GM12873 (cell line): ENCODE data around the gene CHRNA7.

ENCODE experiments used
- TF ChIP-seq, protein P1 (sequence below): IDR thresholded peaks from 2 replicates; pipeline ENCODE4 v1.5.1; 2012; ENCODE audit warnings: low read depth, mild to moderate bottlenecking, moderate library complexity, low read length, control low read depth; ENCODE audit not compliant: insufficient read depth; ENCODE audit errors: missing control alignments

The CHRNA7 gene

GRCh38 chr15:32089851-32090359 lies 59.6 kb downstream of the CHRNA7 start:
- TF ChIP-seq, protein P1, sequence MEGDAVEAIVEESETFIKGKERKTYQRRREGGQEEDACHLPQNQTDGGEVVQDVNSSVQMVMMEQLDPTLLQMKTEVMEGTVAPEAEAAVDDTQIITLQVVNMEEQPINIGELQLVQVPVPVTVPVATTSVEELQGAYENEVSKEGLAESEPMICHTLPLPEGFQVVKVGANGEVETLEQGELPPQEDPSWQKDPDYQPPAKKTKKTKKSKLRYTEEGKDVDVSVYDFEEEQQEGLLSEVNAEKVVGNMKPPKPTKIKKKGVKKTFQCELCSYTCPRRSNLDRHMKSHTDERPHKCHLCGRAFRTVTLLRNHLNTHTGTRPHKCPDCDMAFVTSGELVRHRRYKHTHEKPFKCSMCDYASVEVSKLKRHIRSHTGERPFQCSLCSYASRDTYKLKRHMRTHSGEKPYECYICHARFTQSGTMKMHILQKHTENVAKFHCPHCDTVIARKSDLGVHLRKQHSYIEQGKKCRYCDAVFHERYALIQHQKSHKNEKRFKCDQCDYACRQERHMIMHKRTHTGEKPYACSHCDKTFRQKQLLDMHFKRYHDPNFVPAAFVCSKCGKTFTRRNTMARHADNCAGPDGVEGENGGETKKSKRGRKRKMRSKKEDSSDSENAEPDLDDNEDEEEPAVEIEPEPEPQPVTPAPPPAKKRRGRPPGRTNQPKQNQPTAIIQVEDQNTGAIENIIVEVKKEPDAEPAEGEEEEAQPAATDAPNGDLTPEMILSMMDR, result no peak

DNA sequence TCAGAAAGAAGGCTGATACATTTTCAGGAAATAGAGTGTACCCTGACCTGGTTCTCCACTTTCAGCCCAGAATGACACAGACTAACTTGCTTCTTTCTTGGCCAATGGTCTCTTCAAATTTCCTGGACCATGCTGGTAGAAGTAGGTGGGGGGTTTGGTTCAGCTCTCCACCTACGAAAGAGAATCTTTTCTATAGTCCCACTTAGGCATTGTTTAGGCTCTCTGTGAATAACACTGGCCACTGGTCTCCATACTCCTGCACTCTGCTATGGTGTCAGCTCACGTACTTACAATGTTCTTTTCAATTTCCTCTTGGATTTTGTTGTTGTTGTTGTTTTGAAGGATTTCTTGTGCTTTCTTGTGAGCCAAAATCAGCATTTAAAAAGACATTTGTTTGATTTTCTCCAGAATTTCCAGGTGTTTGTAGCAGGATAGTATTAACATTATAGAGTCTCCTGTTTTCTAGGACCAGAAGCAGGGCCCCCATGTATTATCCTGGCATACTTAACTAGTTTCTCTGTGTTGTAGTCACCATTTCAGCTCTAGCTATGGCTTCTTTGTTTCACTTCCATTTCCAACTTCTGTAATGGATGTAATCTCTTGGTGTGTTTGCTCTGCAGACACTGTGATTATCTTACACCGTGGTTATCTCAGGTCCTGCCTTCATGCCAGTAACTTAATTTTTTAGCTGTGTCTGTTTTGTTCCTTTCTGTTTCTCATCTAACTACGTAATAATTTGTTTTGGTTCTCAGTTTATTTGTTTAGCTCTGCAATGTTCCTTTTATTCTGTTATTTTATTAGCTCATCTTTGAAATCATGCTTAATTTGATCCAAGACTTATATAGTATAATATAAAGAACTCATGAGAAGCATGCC lies 61.4 kb downstream of the CHRNA7 start:
- TF ChIP-seq, protein P1, result no peak

DNA sequence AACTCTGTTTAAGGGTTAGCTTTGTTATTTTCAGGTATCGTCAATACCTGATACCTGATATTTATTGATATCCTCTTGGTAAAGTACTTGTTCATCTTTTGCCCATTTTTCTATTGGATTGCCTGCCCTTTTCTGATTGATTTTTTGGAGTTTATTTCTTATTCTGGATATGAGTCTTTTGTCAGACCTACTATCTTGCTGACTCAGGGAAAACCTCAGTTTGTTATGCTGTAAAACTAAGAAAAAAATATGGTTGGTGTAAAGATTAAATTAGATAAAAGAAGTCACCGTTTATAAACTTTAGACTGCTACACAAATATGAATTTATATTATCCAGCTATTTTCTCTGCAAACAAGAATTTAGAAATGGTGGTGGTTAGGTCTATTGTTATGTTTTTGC lies 65.9 kb downstream of the CHRNA7 start:
- TF ChIP-seq, protein P1, result no peak

- TF ChIP-seq, protein P1, result no peak
Measured at GRCh38 chr15:32096916-32097617, 66.8 kb downstream of the CHRNA7 start.

DNA sequence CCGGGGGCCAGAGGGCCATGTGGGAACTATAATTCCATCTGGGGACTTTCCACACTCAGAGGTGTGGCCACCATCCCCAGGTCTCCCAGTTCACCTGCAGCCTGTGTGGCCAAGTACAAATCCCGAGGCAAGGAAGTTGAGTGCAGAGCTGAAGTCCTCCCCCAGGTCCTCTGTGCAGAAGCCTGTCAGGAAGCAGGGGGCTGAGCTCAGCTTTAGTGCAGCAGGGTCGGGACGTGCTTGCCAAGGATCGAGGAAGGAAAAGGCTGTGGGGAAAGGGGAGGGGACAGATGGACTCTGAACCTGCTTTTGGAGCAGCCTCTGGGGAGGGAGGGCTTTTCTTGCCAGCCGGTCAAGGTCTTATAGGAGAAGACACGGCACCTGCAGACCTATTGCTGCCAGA lies 67.7 kb downstream of the CHRNA7 start:
- TF ChIP-seq, protein P1, result no peak

- TF ChIP-seq, protein P1, result no peak
Measured at GRCh38 chr15:32099097-32099785, 68.9 kb downstream of the CHRNA7 start.
